HepG2 (cell line): ENCODE data around the gene ESRRB. TPM values are rescaled to one million over a fixed set of nuclear protein-coding genes. Genes with fewer than 3 reads are reported as not detected.

Source experiments
- HBP1 ChIP-seq: IDR thresholded peaks from 2 replicates; pipeline ENCODE4 v1.6.1; 2016; ENCODE audit warnings: low read depth, control low read depth
- HMGA1 ChIP-seq: sonication (generic); formaldehyde crosslinking; conservative IDR thresholded peaks from 2 replicates; pipeline ENCODE4 v1.4.0; 2020; ENCODE audit warnings: missing genetic modification reagents
- MXI1 ChIP-seq: IDR thresholded peaks from 3 replicates; pipeline ENCODE4 v1.6.1; 2012; ENCODE audit warnings: low read depth, low read length, inconsistent platforms, borderline replicate concordance
- NBN ChIP-seq: fragments of 450-650 bp; conservative IDR thresholded peaks from 2 replicates; pipeline ENCODE4 v1.6.1; 2017
- TRAFD1 ChIP-seq: sonication (generic); formaldehyde crosslinking; IDR thresholded peaks from 2 replicates; pipeline ENCODE4 v1.5.1; 2020; ENCODE audit warnings: missing genetic modification reagents, mild to moderate bottlenecking, borderline replicate concordance
- YEATS2 ChIP-seq: sonication (generic); formaldehyde crosslinking; IDR thresholded peaks from 2 replicates; pipeline ENCODE4 v1.4.0; 2020; ENCODE audit warnings: missing genetic modification reagents, borderline replicate concordance
- ZNF615 ChIP-seq: sonication (generic); formaldehyde crosslinking; IDR thresholded peaks from 2 replicates; pipeline ENCODE4 v1.5.0; 2020; ENCODE audit warnings: mild to moderate bottlenecking, missing genetic modification reagents, borderline replicate concordance
- ZNF652 ChIP-seq: IDR thresholded peaks from 2 replicates; pipeline ENCODE4 v1.6.1; 2016; ENCODE audit warnings: low read depth, borderline replicate concordance
- ZNF687 ChIP-seq: sonication (generic); formaldehyde crosslinking; IDR thresholded peaks from 2 replicates; pipeline ENCODE4 v1.5.1; 2020; ENCODE audit warnings: mild to moderate bottlenecking, missing genetic modification reagents, moderate library complexity
- polyA plus RNA-seq, 8 experiments: library from polyadenylated mRNA; depleted of rRNA in 3 of 8; stranded (reverse) in 7 of 8; unstranded in 1 of 8; fragments of >200 nt; fragmentation: Illumina TruSeq in 4 of 8; extraction: Trizol in 4 of 8; gene quantifications; 2 replicates each; pipeline versions ENCODE4 v1.2.1 to v1.2.3, GENCODE V29; 2011 to 2016; ENCODE audit warnings: low read depth in 4 of 8, missing spikeins in 1 of 8, mixed read lengths in 1 of 8; ENCODE audit not compliant: insufficient read depth in 1 of 8
- total RNA-seq, 5 experiments: library from RNA; depleted of rRNA; stranded (reverse); fragments of >200 nt; fragmentation: Illumina TruSeq; extraction: Trizol; gene quantifications; 2 replicates each; pipeline ENCODE4 v1.2.3, GENCODE V29; 2016; ENCODE audit warnings: low read depth in 1 of 5
- TF ChIP-seq, protein P1 (sequence below): IDR thresholded peaks from 2 replicates; pipeline ENCODE4 v1.6.1; 2016
- TF ChIP-seq, protein P2 (sequence below), 2 experiments: fragments of 450-650 bp in 1 of 2; sonication (generic) in 1 of 2; formaldehyde crosslinking; IDR thresholded peaks; 2 replicates each; pipeline versions ENCODE4 v1.5.0 to v1.8.0; 2020 to 2022; ENCODE audit warnings: mild to moderate bottlenecking in 1 of 2, missing genetic modification reagents in 1 of 2
- TF ChIP-seq, protein P3 (sequence below): IDR thresholded peaks from 2 replicates; pipeline ENCODE4 v1.6.1; 2012; ENCODE audit warnings: low read length, improper control_type of control experiment
- TF ChIP-seq, protein P4 (sequence below): IDR thresholded peaks from 2 replicates; pipeline ENCODE4 v1.6.1; 2018; ENCODE audit warnings: missing genetic modification reagents, mild to moderate bottlenecking, missing compliant biosample characterization

Gene ESRRB
- total and polyA plus RNA-seq, 2 of the 13 experiments (the other 11 are each of a cell fraction or from before 2014, with no cell fraction given) = 0.04 to 0.33 TPM

DNA sequence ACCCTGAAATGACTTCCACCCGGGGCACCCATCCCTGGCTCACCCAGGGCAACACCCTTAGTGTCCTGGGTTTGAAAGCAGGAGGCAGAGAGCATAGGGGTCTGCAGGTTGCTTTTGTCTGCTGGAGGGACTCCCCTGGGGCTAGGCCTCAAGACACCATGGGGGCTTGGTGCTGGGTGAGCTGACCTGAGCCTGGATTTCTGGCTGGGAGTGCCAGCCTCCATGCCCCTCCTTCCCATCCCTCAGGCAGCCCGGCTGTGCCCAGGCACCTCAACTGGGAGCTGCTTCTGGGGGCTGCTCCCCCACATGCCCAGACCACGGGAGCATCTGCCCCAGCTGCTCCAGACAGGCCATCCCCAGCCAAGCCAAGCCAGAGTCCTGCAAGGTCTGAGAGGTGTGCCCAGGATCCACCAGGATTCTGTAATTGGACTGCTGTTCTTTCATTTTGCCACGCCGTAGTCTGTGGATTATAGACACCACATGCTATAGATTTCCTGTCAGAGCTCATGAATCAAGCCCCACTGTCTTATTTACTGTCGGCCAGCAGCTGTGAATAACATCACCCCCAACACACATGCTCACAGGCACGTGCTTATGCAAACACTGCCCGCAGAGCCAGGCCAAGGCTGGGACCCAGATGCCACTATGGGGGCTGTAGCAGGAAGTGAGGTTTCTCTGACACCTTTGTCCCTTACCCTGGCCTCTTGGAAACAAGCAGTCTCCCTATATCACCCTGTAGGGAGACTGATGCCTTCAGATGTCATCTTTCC is 29.4 kb upstream of the ESRRB start (continued):
- TF ChIP-seq ZNF687 (CRISPR knock-in tag) (peak; percentile 49), YEATS2 (CRISPR knock-in tag) (no peak), HMGA1 (CRISPR knock-in tag) (no peak), ZNF652 (CRISPR knock-in tag) (no peak), HBP1 (CRISPR knock-in tag) (no peak), TRAFD1 (CRISPR knock-in tag) (no peak), MXI1 (no peak), ZNF615 (CRISPR knock-in tag) (no peak), NBN (no peak)
- TF ChIP-seq, protein P1, sequence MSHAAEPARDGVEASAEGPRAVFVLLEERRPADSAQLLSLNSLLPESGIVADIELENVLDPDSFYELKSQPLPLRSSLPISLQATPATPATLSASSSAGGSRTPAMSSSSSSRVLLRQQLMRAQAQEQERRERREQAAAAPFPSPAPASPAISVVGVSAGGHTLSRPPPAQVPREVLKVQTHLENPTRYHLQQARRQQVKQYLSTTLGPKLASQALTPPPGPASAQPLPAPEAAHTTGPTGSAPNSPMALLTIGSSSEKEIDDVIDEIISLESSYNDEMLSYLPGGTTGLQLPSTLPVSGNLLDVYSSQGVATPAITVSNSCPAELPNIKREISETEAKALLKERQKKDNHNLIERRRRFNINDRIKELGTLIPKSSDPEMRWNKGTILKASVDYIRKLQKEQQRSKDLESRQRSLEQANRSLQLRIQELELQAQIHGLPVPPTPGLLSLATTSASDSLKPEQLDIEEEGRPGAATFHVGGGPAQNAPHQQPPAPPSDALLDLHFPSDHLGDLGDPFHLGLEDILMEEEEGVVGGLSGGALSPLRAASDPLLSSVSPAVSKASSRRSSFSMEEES (CRISPR knock-in tag) = 0 out of 2 replicates have a peak, but pooled peaks have one; percentile 28
- TF ChIP-seq, protein P2, sequence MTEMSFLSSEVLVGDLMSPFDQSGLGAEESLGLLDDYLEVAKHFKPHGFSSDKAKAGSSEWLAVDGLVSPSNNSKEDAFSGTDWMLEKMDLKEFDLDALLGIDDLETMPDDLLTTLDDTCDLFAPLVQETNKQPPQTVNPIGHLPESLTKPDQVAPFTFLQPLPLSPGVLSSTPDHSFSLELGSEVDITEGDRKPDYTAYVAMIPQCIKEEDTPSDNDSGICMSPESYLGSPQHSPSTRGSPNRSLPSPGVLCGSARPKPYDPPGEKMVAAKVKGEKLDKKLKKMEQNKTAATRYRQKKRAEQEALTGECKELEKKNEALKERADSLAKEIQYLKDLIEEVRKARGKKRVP (CRISPR knock-in tag; IDR thresholded peaks at IDR 0.05) = no peak
- TF ChIP-seq, protein P3, sequence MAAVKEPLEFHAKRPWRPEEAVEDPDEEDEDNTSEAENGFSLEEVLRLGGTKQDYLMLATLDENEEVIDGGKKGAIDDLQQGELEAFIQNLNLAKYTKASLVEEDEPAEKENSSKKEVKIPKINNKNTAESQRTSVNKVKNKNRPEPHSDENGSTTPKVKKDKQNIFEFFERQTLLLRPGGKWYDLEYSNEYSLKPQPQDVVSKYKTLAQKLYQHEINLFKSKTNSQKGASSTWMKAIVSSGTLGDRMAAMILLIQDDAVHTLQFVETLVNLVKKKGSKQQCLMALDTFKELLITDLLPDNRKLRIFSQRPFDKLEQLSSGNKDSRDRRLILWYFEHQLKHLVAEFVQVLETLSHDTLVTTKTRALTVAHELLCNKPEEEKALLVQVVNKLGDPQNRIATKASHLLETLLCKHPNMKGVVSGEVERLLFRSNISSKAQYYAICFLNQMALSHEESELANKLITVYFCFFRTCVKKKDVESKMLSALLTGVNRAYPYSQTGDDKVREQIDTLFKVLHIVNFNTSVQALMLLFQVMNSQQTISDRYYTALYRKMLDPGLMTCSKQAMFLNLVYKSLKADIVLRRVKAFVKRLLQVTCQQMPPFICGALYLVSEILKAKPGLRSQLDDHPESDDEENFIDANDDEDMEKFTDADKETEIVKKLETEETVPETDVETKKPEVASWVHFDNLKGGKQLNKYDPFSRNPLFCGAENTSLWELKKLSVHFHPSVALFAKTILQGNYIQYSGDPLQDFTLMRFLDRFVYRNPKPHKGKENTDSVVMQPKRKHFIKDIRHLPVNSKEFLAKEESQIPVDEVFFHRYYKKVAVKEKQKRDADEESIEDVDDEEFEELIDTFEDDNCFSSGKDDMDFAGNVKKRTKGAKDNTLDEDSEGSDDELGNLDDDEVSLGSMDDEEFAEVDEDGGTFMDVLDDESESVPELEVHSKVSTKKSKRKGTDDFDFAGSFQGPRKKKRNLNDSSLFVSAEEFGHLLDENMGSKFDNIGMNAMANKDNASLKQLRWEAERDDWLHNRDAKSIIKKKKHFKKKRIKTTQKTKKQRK = no peak
- TF ChIP-seq, protein P4, sequence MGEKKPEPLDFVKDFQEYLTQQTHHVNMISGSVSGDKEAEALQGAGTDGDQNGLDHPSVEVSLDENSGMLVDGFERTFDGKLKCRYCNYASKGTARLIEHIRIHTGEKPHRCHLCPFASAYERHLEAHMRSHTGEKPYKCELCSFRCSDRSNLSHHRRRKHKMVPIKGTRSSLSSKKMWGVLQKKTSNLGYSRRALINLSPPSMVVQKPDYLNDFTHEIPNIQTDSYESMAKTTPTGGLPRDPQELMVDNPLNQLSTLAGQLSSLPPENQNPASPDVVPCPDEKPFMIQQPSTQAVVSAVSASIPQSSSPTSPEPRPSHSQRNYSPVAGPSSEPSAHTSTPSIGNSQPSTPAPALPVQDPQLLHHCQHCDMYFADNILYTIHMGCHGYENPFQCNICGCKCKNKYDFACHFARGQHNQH = no peak
